H1 (cell line): ENCODE results near the gene ELP4.

Source experiments
- BRCA1 ChIP-seq: IDR thresholded peaks from 2 replicates; pipeline ENCODE4 v1.6.1; 2012; ENCODE audit warnings: low read depth, low read length, improper control_type of control experiment
- CTCF ChIP-seq, 3 experiments: IDR thresholded peaks; 1 replicate in 2 of 3; 2 replicates in 1 of 3; pipeline versions ENCODE4 v1.5.1 to v1.6.1; 2011; ENCODE audit warnings: low read length in 3 of 3, mild to moderate bottlenecking in 3 of 3, inconsistent platforms in 2 of 3, low read depth in 1 of 3, moderate library complexity in 1 of 3; ENCODE audit not compliant: insufficient read depth in 1 of 3; ENCODE audit errors: control extremely low read depth in 1 of 3
- GABPA ChIP-seq: IDR thresholded peaks from 2 replicates; pipeline ENCODE4 v1.6.1; 2011; ENCODE audit warnings: mild to moderate bottlenecking, low read length, moderate library complexity, borderline replicate concordance; ENCODE audit not compliant: insufficient read depth
- POLR2A ChIP-seq, 2 experiments: IDR thresholded peaks; 1 replicate in 1 of 2; 2 replicates in 1 of 2; pipeline ENCODE4 v1.6.1; 2011; ENCODE audit warnings: low read depth in 2 of 2, low read length in 2 of 2, mild to moderate bottlenecking in 2 of 2; ENCODE audit errors: control extremely low read depth in 1 of 2

GRCh38 chr11:31764766-31765165, 255.2 kb downstream of the ELP4 start:
- TF ChIP-seq BRCA1 = no peak
- no peak for TF ChIP-seq CTCF (IDR thresholded peaks at IDR 0.05; ENCODE audit: control extremely low read depth in 1 of 3, insufficient read depth in 1 of 3, low read depth in 1 of 3, low read length in 3 of 3)
- TF ChIP-seq GABPA = no peak
- TF ChIP-seq POLR2A (IDR thresholded peaks at IDR 0.05; ENCODE audit: control extremely low read depth in 1 of 2, low read depth in 2 of 2, low read length in 2 of 2) = no peak
